Heart left ventricle (tissue), 16 donors: Measurements from ENCODE around the gene SIVA1. TPM values are rescaled to one million over a fixed set of nuclear protein-coding genes. Genes with fewer than 3 reads are reported as not detected.
A peak's percentile ranks its signal among the peaks of the same experiment; 100 is the strongest.

Experiments used
- ATAC-seq, 4 donors: fragments of 200-7000 bp; cut with Tn5 transposase; one replicate each; pipeline ENCODE4 v1.9.1; 2020 to 2022; ENCODE audit warnings: moderate library complexity in 4 of 4, mild to moderate bottlenecking in 3 of 4, moderate number of reproducible peaks in 1 of 4
- DNase-seq, 5 donors: peaks; one replicate each; pipeline ENCODE4 v3.0.0-alpha.2; 2020
- H3K27ac ChIP-seq, 12 donors: fragments of 200-600 bp; sonication (generic) in 4 of 12; one replicate each; pipeline versions ENCODE4 v1.5.0 to v1.8.0; 2016 to 2022; ENCODE audit warnings: mild to moderate bottlenecking in 2 of 12
- H3K27me3 ChIP-seq, 9 donors: fragments of 200-600 bp; sonication (generic) in 2 of 9; one replicate each; pipeline versions ENCODE4 v1.5.1 to v1.8.0; 2016 to 2022; ENCODE audit warnings: mild to moderate bottlenecking in 3 of 9
- H3K36me3 ChIP-seq, 9 donors: fragments of 200-600 bp; sonication (generic) in 2 of 9; one replicate each; pipeline versions ENCODE4 v1.5.0 to v1.8.0; 2018 to 2022; ENCODE audit warnings: mild to moderate bottlenecking in 2 of 9
- H3K4me1 ChIP-seq, 12 donors: fragments of 200-600 bp; sonication (generic) in 4 of 12; one replicate each; pipeline versions ENCODE4 v1.5.0 to v1.8.0; 2016 to 2022; ENCODE audit warnings: mild to moderate bottlenecking in 3 of 12
- H3K4me3 ChIP-seq, 12 donors: fragments of 200-600 bp; sonication (generic) in 4 of 12; one replicate each; pipeline versions ENCODE4 v1.5.0 to v1.8.0; 2017 to 2022; ENCODE audit warnings: mild to moderate bottlenecking in 9 of 12, moderate library complexity in 4 of 12
- H3K9me3 ChIP-seq, 12 donors: fragments of 200-600 bp; sonication (generic) in 4 of 12; one replicate each; pipeline versions ENCODE4 v1.5.0 to v1.8.0; 2016 to 2022; ENCODE audit warnings: mild to moderate bottlenecking in 1 of 12
- CTCF ChIP-seq, 12 donors: fragments of 200-600 bp; sonication (generic) in 4 of 12; IDR thresholded peaks; one replicate each; pipeline versions ENCODE4 v1.5.0 to v1.8.0; 2018 to 2022; ENCODE audit warnings: antibody characterized with exemption in 12 of 12, mild to moderate bottlenecking in 5 of 12
- POLR2A ChIP-seq, 2 donors: fragments of 450-650 bp; IDR thresholded peaks; one replicate each; pipeline ENCODE4 v1.6.1; 2017; ENCODE audit warnings: antibody characterized with exemption in 2 of 2, mild to moderate bottlenecking in 2 of 2, moderate library complexity in 2 of 2
- WGBS, 4 donors: extraction: QIAGEN DNeasy Blood & Tissue Kit in 2 of 4; methylation state at CpG; one replicate each; pipeline versions ENCODE4 v1.1.5 to v1.1.7; 2013 to 2018; 5-methylcytosine and 5-hydroxymethylcytosine counted together
- intact Hi-C, 10 donors: fragments of 100-400 bp; cut with DNase I; formaldehyde crosslinking; loops; one replicate each; pipeline versions ENCODE4 v1.11.1 to v1.14.2; 2022
- polyA plus RNA-seq, 2 donors: library from polyadenylated mRNA; stranded (reverse); fragments of 200-250 nt; gene quantifications; one replicate each; pipeline ENCODE4 v1.2.3, GENCODE V29; 2013
- total RNA-seq, 9 donors: library from RNA; depleted of rRNA in 2 of 9; stranded (reverse); fragments of >200 nt in 2 of 9; fragmentation: NEBNext Ultra II Directional in 3 of 9; extraction: Animal tissue kit (Norgen Biotek cat#: 25700) in 3 of 9; gene quantifications; one replicate each; pipeline versions ENCODE4 v1.1.0 to v1.2.4, GENCODE V29; 2016 to 2023
- donor health status: ischemic (EF 13 %, LVEDD 7.1; RV severe dilation, severe dysfunction).
- donor health status: healthy with polysubstance abuse.
- donor health status: DM: no; HTN: yes; CAD: no.
- donor health status: DM: no; HTN: no; CAD: no.
- donor health status: ischemic (EF 25% LVEDD 6.9; RV normal size, moderate dysfunction).
- donor health status: ischemic (EF 25% LVEDD 5.7; RV mildly dilated, moderate dysfunction).
- donor health status: healthy.
- donor health status: DM: yes; HTN: yes; CAD: no.
- donor health status: ischemic (EF 35%, LVEDD 5.7; RV mildly dilated, moderate dysfunction).
- donor health status: nonischemic (EF 11% LVEDD 7.7; RV severe dilation, severe dysfunction).
- donor health status: DM: yes; HTN: yes; CAD: no.
- donor health status: PGD.
- donor health status: ischemic (EF 29% LVEDD 5.4; RV normal size, mild dysfunction).
- donor health status: nonischemic (EF 23%, LVEDD 6.1; RV moderate dilation, normal function).

Gene SIVA1
- total and polyA plus RNA-seq, 11 donors = 41.0 to 203 (median 57.4) TPM

- peak; percentile 59 to 83 (median 74) for DNase-seq
- no peak for TF ChIP-seq CTCF (IDR thresholded peaks at IDR 0.05)
- peak; percentile 20 to 86 for TF ChIP-seq POLR2A (IDR thresholded peaks at IDR 0.05)
- Histone ChIP-seq H3K27ac (peak overlapping the region; percentile 61 to 98 (median 88)), H3K27me3 (no peaks in the 10 kb centered on the region), H3K4me3 (peak overlapping the region in 11 of 12 donors; percentile 30 to 98 (median 60)), H3K36me3 (peaks cover 0 to 16% (median 10%) of the 10 kb centered on the region in 9 donors), H3K4me1 (peaks cover 6 to 77% (median 59%) of the 10 kb centered on the region in 12 donors), H3K9me3 (no peaks in the 10 kb centered on the region)
- ATAC-seq = peak in 3 of 4 donors; percentile 21 to 48 (median 44)
- WGBS, 4 donors = 12 to 42% (median 20%) methylated on average over 18 to 55 of the region's 55 CpGs
- intact Hi-C loops = no loop called here
Measured at GRCh38 chr14:104795781-104796686, 43.1 kb downstream of the SIVA1 start.

GRCh38 chr14:104796687-104797081 lies 43.7 kb downstream of the SIVA1 start:
- Histone ChIP-seq H3K9me3 (no peaks in the 10 kb centered on the region), H3K27ac (peak overlapping the region in 11 of 12 donors; percentile 42 to 98 (median 89)), H3K4me1 (peaks cover 13 to 78% (median 62%) of the 10 kb centered on the region in 12 donors), H3K36me3 (peaks cover 0 to 9% (median 3%) of the 10 kb centered on the region in 9 donors), H3K4me3 (no peak overlapping the region), H3K27me3 (no peaks in the 10 kb centered on the region)
- DNase-seq (no peak), ATAC-seq (no peak)
- intact Hi-C loops = no loop called here
- WGBS, 4 donors = 78 to 83% (median 82%) methylated on average over 4 to 6 of the region's 6 CpGs
- TF ChIP-seq CTCF (IDR thresholded peaks at IDR 0.05) (no peak), POLR2A (IDR thresholded peaks at IDR 0.05) (no peak)

- intact Hi-C loops = no loop called here
- Histone ChIP-seq H3K9me3 (no peaks in the 10 kb centered on the region), H3K4me1 (peaks cover 13 to 77% (median 61%) of the 10 kb centered on the region in 12 donors), H3K36me3 (peaks cover 0 to 2% (median 0%) of the 10 kb centered on the region in 9 donors), H3K4me3 (peak overlapping the region in 1 of 12 donors; percentile 9), H3K27ac (peak overlapping the region in 11 of 12 donors; percentile 42 to 98 (median 64)), H3K27me3 (no peaks in the 10 kb centered on the region)
- peak in 3 of 4 donors; percentile 4 to 18 (median 11) for ATAC-seq
- WGBS, 4 donors = 34 to 60% (median 38%) methylated on average over 4 to 18 of the region's 18 CpGs
- DNase-seq = peak in 3 of 5 donors; percentile 57 to 79 (median 72)
- no peak for TF ChIP-seq CTCF (IDR thresholded peaks at IDR 0.05)
- no peak for TF ChIP-seq POLR2A (IDR thresholded peaks at IDR 0.05)
Measured at GRCh38 chr14:104797115-104798044, 44.4 kb downstream of the SIVA1 start.
